K562 (cell line): ENCODE measurements around the gene POM121. TPM values are rescaled to one million over a fixed set of nuclear protein-coding genes. Genes with fewer than 3 reads are reported as not detected.
"Not testable (repeated sequence)": the region's sequence is repeated elsewhere in the genome, so short reads cannot be mapped to it uniquely, and the experiment has no call there.

Experiments used
- REST ChIP-seq, 2 experiments: fragments of 450-650 bp; formaldehyde crosslinking in 1 of 2; IDR thresholded peaks; 2 replicates each; pipeline versions ENCODE4 v1.4.0 to v1.6.1; 2014 to 2020; ENCODE audit warnings: mild to moderate bottlenecking in 2 of 2, borderline replicate concordance in 1 of 2, low read depth in 1 of 2
- SMC3 ChIP-seq: conservative IDR thresholded peaks from 2 replicates; pipeline ENCODE4 v1.6.1; 2011; ENCODE audit warnings: low read depth, low read length, improper control_type of control experiment; ENCODE audit not compliant: insufficient read depth
- SUPT5H ChIP-seq: fragments of 450-650 bp; IDR thresholded peaks from 2 replicates; pipeline ENCODE4 v1.6.1; 2016
- polyA plus RNA-seq, 8 experiments: library from polyadenylated mRNA; depleted of rRNA in 4 of 8; stranded (reverse) in 5 of 8; unstranded in 3 of 8; fragments of >200 nt; fragmentation: Nextera tagmentation in 2 of 8; fragmentation: Illumina TruSeq in 1 of 8; extraction: Ambion mirVana in 2 of 8; extraction: Trizol in 1 of 8; gene quantifications; 2 replicates each; pipeline versions ENCODE4 v1.2.1 to v1.2.3, GENCODE V29; 2011 to 2014; ENCODE audit warnings: inconsistent platforms in 1 of 8, missing spikeins in 1 of 8
- total RNA-seq, 7 experiments: library from RNA; depleted of rRNA in 6 of 7; stranded (reverse); fragments of >200 nt in 6 of 7; fragmentation: Illumina TruSeq in 2 of 7; extraction: Trizol in 2 of 7; gene quantifications; 2 replicates each; pipeline versions ENCODE4 v1.2.1 to v1.2.3, GENCODE V29; 2011 to 2021; ENCODE audit warnings: low replicate concordance in 1 of 7

The POM121 gene
- total and polyA plus RNA-seq, 9 of the 15 experiments (the other 6 are each of a cell fraction or from before 2014, with no cell fraction given): 3.6 to 112 (median 12.5) TPM

GRCh38 chr7:72914756-72915525 lies 10.0 kb upstream of the POM121 start (continued):
- TF ChIP-seq REST (IDR thresholded peaks at IDR 0.05; ENCODE audit: borderline replicate concordance) (peak; percentile 68), SMC3 (peak; percentile 49), SUPT5H (0 out of 2 replicates have a peak, but pooled peaks have one; percentile 6)
- TF ChIP-seq REST (CRISPR knock-in tag; IDR thresholded peaks at IDR 0.05; ENCODE audit: low read depth): not testable (repeated sequence)
